OCI-LY3 (cell line): ENCODE measurements around the gene ANKH.

ENCODE experiments used
- H2AFZ ChIP-seq: fragments of 200-600, 300-600 bp; shearing (Covaris generic); 2 replicates; pipeline ENCODE4 v1.6.0; 2014; ENCODE audit warnings: antibody characterized with exemption, low read depth, low read length
- H3K27ac ChIP-seq: fragments of 200-600, 300-600 bp; sonication (generic); 2 replicates; pipeline ENCODE4 v1.5.1; 2014; ENCODE audit warnings: mild to moderate bottlenecking, low read length, moderate library complexity, mixed read lengths
- H3K27me3 ChIP-seq: fragments of 200-600, 300-600 bp; sonication (generic); 2 replicates; pipeline ENCODE4 v1.6.1; 2014; ENCODE audit warnings: low read depth, low read length, mixed read lengths
- H3K36me3 ChIP-seq: fragments of 200-600, 300-600 bp; sonication (generic); replicated peaks from 2 replicates; pipeline ENCODE3; 2014; ENCODE audit warnings: low read depth, low read length, mixed read lengths
- H3K4me1 ChIP-seq: fragments of 300-600, 200-600 bp; sonication (generic); 2 replicates; pipeline ENCODE4 v1.6.1; 2014; ENCODE audit warnings: low read length, mixed read lengths
- H3K4me2 ChIP-seq: fragments of 200-600, 300-600 bp; sonication (generic); 2 replicates; pipeline ENCODE4 v1.6.1; 2014; ENCODE audit warnings: low read length, mixed read lengths
- H3K4me3 ChIP-seq: fragments of 300-600, 200-600 bp; sonication (generic); 2 replicates; pipeline ENCODE4 v1.5.1; 2014; ENCODE audit warnings: antibody characterized with exemption, mild to moderate bottlenecking, low read length, moderate library complexity
- H3K79me2 ChIP-seq: fragments of 300-600, 200-600 bp; shearing (Covaris generic); 2 replicates; pipeline ENCODE4 v1.6.1; 2014; ENCODE audit warnings: mild to moderate bottlenecking, low read length, mixed read lengths
- H3K9ac ChIP-seq: fragments of 300-600, 200-600 bp; shearing (Covaris generic); 2 replicates; pipeline ENCODE4 v1.6.0; 2014; ENCODE audit warnings: mild to moderate bottlenecking, low read length, moderate library complexity
- H3K9me3 ChIP-seq: fragments of 200-600, 300-600 bp; shearing (Covaris generic); 2 replicates; pipeline ENCODE4 v1.6.1; 2014; ENCODE audit warnings: low read length, mixed read lengths; ENCODE audit not compliant: insufficient read depth
- H4K20me1 ChIP-seq: fragments of 200-600, 300-600 bp; sonication (generic); 2 replicates; pipeline ENCODE4 v1.6.1; 2016; ENCODE audit warnings: low read length, mixed read lengths; ENCODE audit not compliant: insufficient read depth
- EZH2phosphoT487 ChIP-seq: fragments of 200-600 bp; shearing (Covaris generic); IDR thresholded peaks from 2 replicates; pipeline ENCODE4 v1.6.1; 2018; ENCODE audit warnings: antibody characterized with exemption, mixed run types, low read depth
- TF ChIP-seq, protein P1 (sequence below): fragments of 200-600, 300-600 bp; sonication (generic); IDR thresholded peaks from 2 replicates; pipeline ENCODE4 v1.5.1; 2014; ENCODE audit warnings: antibody characterized with exemption, low read length, low read depth

ANKH gene

DNA sequence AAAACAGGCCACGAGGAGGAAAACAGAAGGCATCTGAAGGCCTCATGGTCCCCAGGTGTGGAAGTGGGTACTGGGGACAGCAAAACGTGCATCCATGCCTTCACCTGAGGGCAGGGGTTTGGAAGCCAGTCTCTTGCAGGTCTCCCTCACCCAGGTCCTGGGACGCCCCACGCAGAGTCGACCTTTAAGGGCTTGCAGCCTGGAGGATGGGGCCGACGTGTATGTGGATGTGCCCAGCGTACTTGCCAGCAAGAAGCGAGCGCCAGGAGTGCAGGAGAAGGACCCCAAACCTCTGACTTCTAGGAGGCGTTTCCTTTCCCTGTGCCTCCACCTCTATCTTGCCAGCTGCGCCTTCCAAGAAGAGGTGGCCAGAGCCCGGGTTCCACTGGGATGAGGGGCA is 141.1 kb downstream of the ANKH start:
- no peak overlapping the region for H3K4me2 ChIP-seq
- TF ChIP-seq EZH2phosphoT487 = no peak
- TF ChIP-seq, protein P1, sequence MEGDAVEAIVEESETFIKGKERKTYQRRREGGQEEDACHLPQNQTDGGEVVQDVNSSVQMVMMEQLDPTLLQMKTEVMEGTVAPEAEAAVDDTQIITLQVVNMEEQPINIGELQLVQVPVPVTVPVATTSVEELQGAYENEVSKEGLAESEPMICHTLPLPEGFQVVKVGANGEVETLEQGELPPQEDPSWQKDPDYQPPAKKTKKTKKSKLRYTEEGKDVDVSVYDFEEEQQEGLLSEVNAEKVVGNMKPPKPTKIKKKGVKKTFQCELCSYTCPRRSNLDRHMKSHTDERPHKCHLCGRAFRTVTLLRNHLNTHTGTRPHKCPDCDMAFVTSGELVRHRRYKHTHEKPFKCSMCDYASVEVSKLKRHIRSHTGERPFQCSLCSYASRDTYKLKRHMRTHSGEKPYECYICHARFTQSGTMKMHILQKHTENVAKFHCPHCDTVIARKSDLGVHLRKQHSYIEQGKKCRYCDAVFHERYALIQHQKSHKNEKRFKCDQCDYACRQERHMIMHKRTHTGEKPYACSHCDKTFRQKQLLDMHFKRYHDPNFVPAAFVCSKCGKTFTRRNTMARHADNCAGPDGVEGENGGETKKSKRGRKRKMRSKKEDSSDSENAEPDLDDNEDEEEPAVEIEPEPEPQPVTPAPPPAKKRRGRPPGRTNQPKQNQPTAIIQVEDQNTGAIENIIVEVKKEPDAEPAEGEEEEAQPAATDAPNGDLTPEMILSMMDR = no peak
- H3K27me3 ChIP-seq = no peaks in the 10 kb centered on the region
- no peaks in the 10 kb centered on the region for H4K20me1 ChIP-seq
- no peaks in the 10 kb centered on the region for H3K36me3 ChIP-seq
- no peak overlapping the region for H3K9ac ChIP-seq
- no peak overlapping the region for H3K27ac ChIP-seq
- no peaks in the 10 kb centered on the region for H3K9me3 ChIP-seq
- peaks cover 10% of the 10 kb centered on the region for H3K4me1 ChIP-seq
- no peaks in the 10 kb centered on the region for H3K79me2 ChIP-seq
- H2AFZ ChIP-seq = no peak overlapping the region
- H3K4me3 ChIP-seq = no peak overlapping the region

DNA sequence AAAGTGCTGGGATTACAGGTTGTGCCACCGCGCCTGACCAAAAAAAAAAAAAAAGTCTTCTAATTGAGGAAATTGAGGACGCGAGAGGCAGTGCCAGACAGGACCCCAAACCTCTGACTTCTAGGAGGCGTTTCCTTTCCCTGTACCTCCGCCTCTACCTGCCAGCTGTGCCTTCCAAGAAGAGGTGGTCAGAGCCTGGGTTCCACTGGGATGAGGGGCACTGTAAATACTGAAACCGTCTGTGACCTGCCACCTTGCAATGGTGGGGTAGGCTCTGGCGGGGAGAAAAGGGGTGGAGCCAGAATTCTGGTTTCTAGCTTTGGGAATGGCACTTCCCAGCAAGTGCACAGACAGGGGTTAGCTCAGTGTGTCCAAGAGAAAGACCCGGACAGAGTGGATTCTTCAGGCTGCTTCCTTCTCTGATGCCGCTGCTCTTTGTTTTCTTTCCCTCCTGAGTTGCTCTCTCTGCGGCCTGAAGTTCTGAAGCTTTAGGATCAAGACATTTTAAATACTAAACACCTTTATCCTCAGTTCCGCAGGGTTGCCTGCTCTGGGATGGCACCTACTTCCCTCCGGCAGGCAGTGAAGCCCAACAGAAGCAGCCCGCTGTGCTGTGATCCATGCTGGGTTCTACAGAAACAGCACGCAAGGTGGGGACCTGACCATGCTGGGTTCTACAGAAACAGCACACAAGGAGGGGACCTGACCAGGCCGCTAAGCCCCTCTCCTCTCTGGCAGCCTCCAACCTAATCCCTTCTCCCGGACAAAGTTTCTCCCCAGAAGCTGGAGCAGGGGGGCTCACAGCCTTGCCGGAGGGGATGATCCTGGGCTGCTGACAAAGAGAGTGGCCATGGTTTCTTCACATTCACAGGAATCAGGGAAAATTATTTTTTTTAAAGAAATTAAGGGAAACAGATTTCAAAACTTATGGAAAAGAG is 141.9 kb downstream of the ANKH start:
- Histone ChIP-seq H3K4me1 (peaks cover 9% of the 10 kb centered on the region), H2AFZ (no peak overlapping the region), H4K20me1 (no peaks in the 10 kb centered on the region), H3K9ac (no peak overlapping the region), H3K36me3 (no peaks in the 10 kb centered on the region), H3K4me3 (no peak overlapping the region), H3K4me2 (no peak overlapping the region), H3K9me3 (no peaks in the 10 kb centered on the region), H3K79me2 (no peaks in the 10 kb centered on the region), H3K27ac (no peak overlapping the region), H3K27me3 (no peaks in the 10 kb centered on the region)
- TF ChIP-seq, protein P1 = no peak
- TF ChIP-seq EZH2phosphoT487 = no peak

DNA sequence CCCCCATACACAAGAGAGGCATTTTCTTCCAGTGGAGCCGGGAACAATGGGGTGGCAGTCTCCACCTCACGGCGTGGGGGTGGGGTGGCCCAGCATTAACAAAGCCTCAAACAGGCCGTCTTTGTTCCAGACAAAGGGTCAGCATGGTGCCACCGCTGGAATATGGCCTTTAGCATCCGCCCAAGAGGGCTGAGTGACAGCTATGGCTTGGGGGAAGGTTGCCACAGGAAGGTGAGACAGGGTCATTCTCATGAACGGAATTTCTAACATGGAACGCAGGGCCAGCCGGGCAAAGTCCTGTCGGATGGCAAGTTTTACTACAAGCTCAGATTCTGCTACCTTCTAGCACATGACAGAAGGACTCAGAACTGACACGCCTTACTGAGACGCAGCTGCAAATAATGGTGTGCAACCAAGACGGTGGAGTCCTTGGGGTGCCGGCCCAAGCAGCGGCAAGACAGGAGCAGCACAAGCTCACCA is 143.1 kb downstream of the ANKH start:
- Histone ChIP-seq H3K27ac (no peak overlapping the region), H3K36me3 (peaks cover 4% of the 10 kb centered on the region), H3K4me1 (peaks cover 14% of the 10 kb centered on the region), H3K27me3 (no peaks in the 10 kb centered on the region), H3K4me2 (no peak overlapping the region), H3K9me3 (0 out of 2 replicates have a peak, but pooled peaks cover 3% of the 10 kb centered on the region), H4K20me1 (no peaks in the 10 kb centered on the region), H2AFZ (no peak overlapping the region), H3K9ac (no peak overlapping the region), H3K79me2 (no peaks in the 10 kb centered on the region), H3K4me3 (no peak overlapping the region)
- TF ChIP-seq, protein P1 = no peak
- no peak for TF ChIP-seq EZH2phosphoT487

DNA sequence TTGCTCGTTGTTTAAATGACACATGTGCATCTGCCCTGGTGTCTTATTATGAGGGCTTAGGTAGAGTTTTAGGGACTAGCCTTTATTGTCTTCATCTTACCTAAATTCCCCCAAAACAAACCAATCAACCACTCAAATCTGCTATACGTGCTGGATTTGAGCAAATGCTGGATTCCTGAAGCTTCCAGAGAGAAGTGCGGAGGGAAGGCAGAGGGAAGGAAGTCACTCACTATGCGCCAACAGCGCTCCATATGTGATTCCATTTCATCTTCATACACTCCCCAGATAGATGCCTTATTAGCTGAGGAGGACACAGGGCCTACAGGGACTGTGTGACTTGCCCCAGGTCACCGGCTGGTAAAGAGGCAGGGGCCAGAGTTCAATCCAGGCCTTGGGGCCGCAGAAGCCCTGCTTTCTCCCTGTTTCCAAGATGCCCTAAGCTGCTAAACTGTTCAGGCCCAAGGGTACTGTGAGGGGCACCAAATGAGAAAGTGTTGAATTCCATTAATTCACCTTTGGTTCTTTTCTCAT is 143.6 kb downstream of the ANKH start:
- no peak for TF ChIP-seq EZH2phosphoT487
- TF ChIP-seq, protein P1 = no peak
- Histone ChIP-seq H3K4me2 (no peak overlapping the region), H3K79me2 (no peaks in the 10 kb centered on the region), H3K27ac (no peak overlapping the region), H2AFZ (no peak overlapping the region), H3K9ac (no peak overlapping the region), H3K4me3 (no peak overlapping the region), H3K9me3 (0 out of 2 replicates have a peak, but pooled peaks cover 3% of the 10 kb centered on the region), H3K36me3 (peaks cover 4% of the 10 kb centered on the region), H3K27me3 (no peaks in the 10 kb centered on the region), H3K4me1 (peaks cover 19% of the 10 kb centered on the region), H4K20me1 (no peaks in the 10 kb centered on the region)
